HCT116 (cell line): ENCODE results near the gene HSD17B1. TPM values are rescaled to one million over a fixed set of nuclear protein-coding genes. Genes with fewer than 3 reads are reported as not detected.

Experiments
- ATAC-seq: fragments of 200-7000 bp; cut with Tn5 transposase; 2 replicates; pipeline ENCODE4 v1.9.1; 2020; ENCODE audit warnings: mild to moderate bottlenecking, moderate library complexity
- BruUV-seq: library from RNA; stranded (reverse); fragments of 400-500 nt; replicated peaks from 2 replicates; lab custom pipeline; 2021; lab: Mats Ljungman, UMichigan
- CTCF ChIA-PET: fragments of 300-600 bp; sonication (Branson Sonifier 250); formaldehyde crosslinking; loops from one replicate; lab custom pipeline; 2021; ENCODE audit warnings: antibody characterized with exemption; lab: Charles Lee
- POLR2A ChIA-PET: fragments of 300-600, 350-600 bp; sonication (Branson Sonifier 250); formaldehyde crosslinking; loops from one replicate; lab custom pipeline; 2021; ENCODE audit warnings: antibody characterized with exemption; lab: Charles Lee
- RAD21 ChIA-PET, 2 experiments: fragments of 300-600 bp; sonication (Branson Sonifier 250); formaldehyde crosslinking; loops; one replicate each; lab custom pipeline; 2023; ENCODE audit warnings: low total read pairs in 2 of 2; ENCODE audit not compliant: uncharacterized antibody in 2 of 2, unreplicated experiment in 2 of 2, low non-redundant PET in 1 of 2; lab: Charles Lee
- DNase-seq: peaks from one replicate; pipeline ENCODE4 v3.0.0-alpha.2; 2010; ENCODE audit warnings: low read depth, low spot score
- H2AFZ ChIP-seq: fragments of 200-600 bp; shearing (Covaris generic), sonication (generic); 2 replicates; pipeline ENCODE4 v1.6.1; 2017; ENCODE audit warnings: low read depth, mixed run types, mixed read lengths, antibody characterized with exemption, low read length; ENCODE audit not compliant: poor library complexity, severe bottlenecking
- H3K27ac ChIP-seq: 2 replicates; pipeline ENCODE4 v1.5.1; 2012; ENCODE audit warnings: low read depth, low read length
- H3K27me3 ChIP-seq: fragments of 200-600 bp; sonication (generic); 2 replicates; pipeline ENCODE4 v1.6.1; 2016; ENCODE audit warnings: mixed run types, low read length, mixed read lengths; ENCODE audit not compliant: insufficient read depth
- H3K36me3 ChIP-seq, 2 experiments: fragments of 200-500 bp in 1 of 2; fragments of 200-600 bp in 1 of 2; sonication (Bioruptor generic) in 1 of 2; sonication (generic) in 1 of 2; 2 replicates each; pipeline versions ENCODE4 v1.5.1 to v1.6.1; 2014 to 2016; ENCODE audit warnings: low read length in 2 of 2, inconsistent platforms in 1 of 2, mixed read lengths in 1 of 2, mixed run types in 1 of 2; ENCODE audit not compliant: insufficient read depth in 2 of 2, control insufficient read depth in 1 of 2
- H3K4me1 ChIP-seq, 2 experiments: fragments of 200-600 bp in 1 of 2; sonication (generic) in 1 of 2; 2 replicates each; pipeline versions ENCODE4 v1.5.1 to v1.6.1; 2012 to 2017; ENCODE audit warnings: low read length in 2 of 2, inconsistent platforms in 1 of 2, mild to moderate bottlenecking in 1 of 2, mixed read lengths in 1 of 2, mixed run types in 1 of 2, moderate library complexity in 1 of 2; ENCODE audit not compliant: insufficient read depth in 2 of 2, control insufficient read depth in 1 of 2
- H3K4me2 ChIP-seq: fragments of 200-600 bp; sonication (generic); 2 replicates; pipeline ENCODE4 v1.6.1; 2017; ENCODE audit warnings: mixed run types, low read length, mixed read lengths
- H3K4me3 ChIP-seq, 2 experiments: fragments of 200-600 bp in 1 of 2; sonication (generic) in 1 of 2; replicated peaks in 1 of 2; 2 replicates each; pipeline ENCODE4 v1.5.1; 2011 to 2016; ENCODE audit warnings: low read length in 2 of 2, control low read depth in 1 of 2, low read depth in 1 of 2, mild to moderate bottlenecking in 1 of 2, mixed read lengths in 1 of 2, mixed run types in 1 of 2
- H3K79me2 ChIP-seq: fragments of 200-600 bp; sonication (generic); 2 replicates; pipeline ENCODE4 v1.6.1; 2017; ENCODE audit warnings: mild to moderate bottlenecking, mixed run types, low read length, moderate library complexity, mixed read lengths; ENCODE audit not compliant: insufficient read depth
- H3K9ac ChIP-seq: fragments of 200-600 bp; sonication (generic); 2 replicates; pipeline ENCODE4 v1.6.1; 2016; ENCODE audit warnings: low read length, mixed read lengths
- H3K9me2 ChIP-seq: fragments of 200-600 bp; sonication (generic), shearing (Covaris generic); 2 replicates; pipeline ENCODE4 v1.6.1; 2017; ENCODE audit warnings: mixed run types, mild to moderate bottlenecking, moderate library complexity; ENCODE audit not compliant: insufficient read depth
- H3K9me3 ChIP-seq, 2 experiments: fragments of 200-500 bp in 1 of 2; fragments of 200-600 bp in 1 of 2; sonication (Bioruptor generic) in 1 of 2; sonication (generic) in 1 of 2; 2 replicates each; pipeline ENCODE4 v1.6.1; 2014 to 2017; ENCODE audit warnings: low read length in 2 of 2, mixed read lengths in 2 of 2, inconsistent platforms in 1 of 2, low read depth in 1 of 2, mild to moderate bottlenecking in 1 of 2, mixed run types in 1 of 2, moderate library complexity in 1 of 2; ENCODE audit not compliant: control insufficient read depth in 1 of 2, insufficient read depth in 1 of 2
- H4K20me1 ChIP-seq: fragments of 200-600 bp; sonication (generic), shearing (Covaris generic); 2 replicates; pipeline ENCODE4 v1.6.1; 2017; ENCODE audit warnings: mixed run types, mild to moderate bottlenecking, moderate library complexity; ENCODE audit not compliant: insufficient read depth
- ATF3 ChIP-seq: IDR thresholded peaks from 2 replicates; pipeline ENCODE4 v1.6.1; 2012
- CEBPB ChIP-seq: IDR thresholded peaks from 2 replicates; pipeline ENCODE4 v1.6.1; 2012; ENCODE audit warnings: low read depth
- CTCF ChIP-seq, 3 experiments: fragments of 200-600 bp in 1 of 3; sonication (generic) in 1 of 3; IDR thresholded peaks in 2 of 3; conservative IDR thresholded peaks in 1 of 3; 2 replicates each; pipeline ENCODE4 v1.5.1; 2012 to 2017; ENCODE audit warnings: low read depth in 2 of 3, low read length in 2 of 3, antibody characterized with exemption in 1 of 3, borderline replicate concordance in 1 of 3, control low read depth in 1 of 3, mild to moderate bottlenecking in 1 of 3, mixed read lengths in 1 of 3, mixed run types in 1 of 3, moderate library complexity in 1 of 3; ENCODE audit not compliant: insufficient read depth in 1 of 3
- ELF1 ChIP-seq: IDR thresholded peaks from 2 replicates; pipeline ENCODE4 v1.6.1; 2012; ENCODE audit warnings: low read depth, borderline replicate concordance
- EZH2 ChIP-seq: fragments of 200-600 bp; sonication (generic); IDR thresholded peaks from 2 replicates; pipeline ENCODE4 v1.6.1; 2017; ENCODE audit warnings: antibody characterized with exemption, mixed run types
- EZH2phosphoT487 ChIP-seq: fragments of 200-600 bp; IDR thresholded peaks from 2 replicates; pipeline ENCODE4 v1.6.1; 2018; ENCODE audit warnings: antibody characterized with exemption, borderline replicate concordance
- FOSL1 ChIP-seq: IDR thresholded peaks from 2 replicates; pipeline ENCODE4 v1.6.1; 2012; ENCODE audit warnings: low read depth
- JUND ChIP-seq: IDR thresholded peaks from 2 replicates; pipeline ENCODE4 v1.6.1; 2012
- POLR2A ChIP-seq: IDR thresholded peaks from 2 replicates; pipeline ENCODE4 v1.7.0; 2011; ENCODE audit warnings: borderline replicate concordance; ENCODE audit not compliant: insufficient read depth, insufficient read length; ENCODE audit errors: extremely low read depth
- POLR2AphosphoS5 ChIP-seq: IDR thresholded peaks from 2 replicates; pipeline ENCODE4 v1.6.1; 2011; ENCODE audit warnings: mild to moderate bottlenecking, low read depth, low read length, moderate library complexity
- RAD21 ChIP-seq: IDR thresholded peaks from 2 replicates; pipeline ENCODE4 v1.6.1; 2012; ENCODE audit warnings: low read depth, mild to moderate bottlenecking
- REST ChIP-seq: IDR thresholded peaks from 2 replicates; pipeline ENCODE4 v1.6.1; 2012; ENCODE audit warnings: low read depth
- SIN3A ChIP-seq: IDR thresholded peaks from 2 replicates; pipeline ENCODE4 v1.6.1; 2012; ENCODE audit warnings: low read depth
- SRF ChIP-seq: IDR thresholded peaks from 2 replicates; pipeline ENCODE4 v1.6.1; 2012; ENCODE audit warnings: low read depth
- TCF7L2 ChIP-seq: IDR thresholded peaks from 2 replicates; pipeline ENCODE4 v1.7.0; 2011; ENCODE audit warnings: borderline replicate concordance, inconsistent platforms; ENCODE audit not compliant: insufficient read depth, insufficient read length; ENCODE audit errors: extremely low read depth
- YY1 ChIP-seq: IDR thresholded peaks from 2 replicates; pipeline ENCODE4 v1.6.1; 2011; ENCODE audit warnings: low read length, low read depth, moderate library complexity, mild to moderate bottlenecking; ENCODE audit not compliant: insufficient replicate concordance; ENCODE audit errors: extremely low read depth
- ZFX ChIP-seq: fragments of 450-650 bp; IDR thresholded peaks from 2 replicates; pipeline ENCODE4 v1.6.1; 2017
- intact Hi-C: fragments of 100-400 bp; cut with micrococcal nuclease; formaldehyde crosslinking; loops from 2 replicates; pipeline ENCODE4 v1.10.0; 2022
- total RNA-seq: library from RNA; stranded (reverse); gene quantifications from one replicate; pipeline ENCODE4 v1.2.1, GENCODE V29; 2021; ENCODE audit not compliant: unreplicated experiment

The HSD17B1 gene
- total RNA-seq, 1 experiment from 2014 or later = 1.4 TPM

GRCh38 chr17:42530952-42531454 lies 21.7 kb upstream of the HSD17B1 start:
- no peak overlapping the region for H3K4me3 ChIP-seq
- no peaks in the 10 kb centered on the region for H3K9me3 ChIP-seq
- DNase-seq (no peak), ATAC-seq (no peak)
- no peak for TF ChIP-seq SRF
- no peak for TF ChIP-seq TCF7L2
- no peak for TF ChIP-seq POLR2AphosphoS5
- no peak for TF ChIP-seq EZH2
- no peak for TF ChIP-seq FOSL1
- no peak for TF ChIP-seq JUND
- TF ChIP-seq YY1 = no peak
- TF ChIP-seq EZH2phosphoT487 = no peak
- TF ChIP-seq SIN3A = no peak
- no peak for TF ChIP-seq ZFX
- TF ChIP-seq ELF1 = no peak
- no peak for TF ChIP-seq ATF3
- no peak for TF ChIP-seq REST
- no peak for TF ChIP-seq CEBPB
- TF ChIP-seq POLR2A = no peak
- TF ChIP-seq CTCF (IDR thresholded peaks at IDR 0.05 in 2 of 3, conservative IDR thresholded peaks at IDR 0.05 in 1 of 3; ENCODE audit: borderline replicate concordance in 1 of 3, insufficient read depth in 1 of 3, low read depth in 2 of 3, low read length in 2 of 3) = no peak
- TF ChIP-seq RAD21 = no peak
- no TSS peak for BruUV-seq
- peak overlapping the region; percentile 80; the same call in 1 of the 2 replicates for H3K4me2 ChIP-seq
- H3K27me3 ChIP-seq = no peaks in the 10 kb centered on the region
- H3K36me3 ChIP-seq = no peaks in the 10 kb centered on the region
- no peak overlapping the region for H2AFZ ChIP-seq
- ChIA-PET POLR2A (interaction anchor here (1.3 to 2.0 kb wide), 2 partner anchors 10 to 11 kb away, joined by 3 to 5 read pairs; no protein-coding TSS in a partner anchor), RAD21 (no interaction called here), CTCF (interaction anchor here (0.9 to 2.3 kb wide), 4 partner anchors 12 to 209 kb away, joined by 3 to 11 read pairs (median 4); no protein-coding TSS in a partner anchor)
- H3K9ac ChIP-seq = no peak overlapping the region
- H3K9me2 ChIP-seq = no peaks in the 10 kb centered on the region
- H4K20me1 ChIP-seq = no peaks in the 10 kb centered on the region
- H3K79me2 ChIP-seq = no peaks in the 10 kb centered on the region
- peaks cover 27 to 55% of the 10 kb centered on the region in 2 experiments for H3K4me1 ChIP-seq
- peak overlapping the region; percentile 60; the same call in 1 of the 2 replicates for H3K27ac ChIP-seq
- intact Hi-C loops = no loop called here
